Measurements from ENCODE around the gene TCF7L1. TPM values are rescaled to one million over a fixed set of nuclear protein-coding genes. Genes with fewer than 3 reads are reported as not detected.

TCF7L1 gene
- total and polyA plus RNA-seq, 9 donors, result 5.1 to 53.1 (median 41.3) TPM

DNA sequence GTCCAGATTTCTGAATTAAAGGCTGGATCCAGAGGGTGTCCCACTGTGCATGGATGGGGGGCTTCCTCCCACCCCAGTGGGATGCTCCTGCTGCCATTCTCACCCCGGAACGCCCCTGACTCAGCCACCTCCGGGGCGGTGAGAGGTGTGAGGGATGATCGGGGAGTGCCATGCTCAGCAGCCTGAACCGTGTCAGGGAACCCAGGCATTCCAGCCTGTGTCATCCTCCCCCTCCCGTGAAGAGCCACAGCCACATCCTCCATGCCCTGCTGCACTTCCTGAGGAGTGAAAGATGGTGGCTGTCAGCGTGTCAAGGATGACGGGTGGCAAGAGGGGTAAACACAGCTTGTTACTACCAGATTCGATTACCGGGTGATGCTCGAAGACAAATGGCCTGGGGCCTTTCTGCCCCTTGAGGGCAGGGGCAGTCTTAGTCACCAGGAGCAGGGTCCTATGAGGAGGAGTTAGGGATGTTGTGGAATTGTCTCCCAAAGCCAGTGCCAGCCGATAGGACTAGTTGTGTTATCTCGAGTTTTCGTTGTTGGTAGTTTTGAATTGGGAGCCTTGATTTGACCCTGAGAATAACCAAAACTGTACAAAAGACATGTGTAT, 80.8 kb downstream of the TCF7L1 start:
- Histone ChIP-seq H3K9me3 (replicated peaks; ENCODE audit: control insufficient read depth, low read depth, low read length) (no peaks in the 10 kb centered on the region), H3K27ac (ENCODE audit: low read length) (peak overlapping the region; percentile 81), H3K4me3 (ENCODE audit: low read length) (no peak overlapping the region), H3K36me3 (ENCODE audit: control insufficient read depth, insufficient read depth, low read length) (no peaks in the 10 kb centered on the region), H3K4me1 (ENCODE audit: control insufficient read depth, insufficient read depth, low read length) (peaks cover 61% of the 10 kb centered on the region), H3K27me3 (ENCODE audit: control insufficient read depth, insufficient read depth, low read length) (no peaks in the 10 kb centered on the region)
- 49% methylated on average over 5 of the region's 15 CpGs for WGBS (ENCODE audit: insufficient coverage)
- DNase-seq, result no peak

DNA sequence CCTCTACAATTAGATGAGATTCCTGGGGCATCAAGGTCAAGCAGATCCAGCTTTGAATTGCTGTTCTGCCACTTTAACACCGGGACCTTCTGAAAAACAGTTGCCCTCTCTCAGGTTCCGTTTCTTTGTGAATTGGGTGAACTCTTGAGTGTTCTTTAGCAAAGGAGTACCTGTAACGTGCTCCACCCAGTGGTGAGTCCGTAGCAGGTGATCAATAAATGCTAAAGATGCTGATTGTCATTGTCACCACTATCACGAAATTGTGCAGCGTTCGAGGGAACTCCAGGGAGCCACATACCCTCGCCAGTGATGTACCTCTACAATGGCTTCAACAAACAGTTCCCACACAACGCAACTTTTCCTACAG, 81.9 kb downstream of the TCF7L1 start:
- H3K4me1 ChIP-seq (ENCODE audit: control insufficient read depth, insufficient read depth, low read length), result peaks cover 59% of the 10 kb centered on the region
- DNase-seq, result no peak
- H3K4me3 ChIP-seq (ENCODE audit: low read length), result no peak overlapping the region
- H3K27ac ChIP-seq (ENCODE audit: low read length), result peak overlapping the region; percentile 74
- H3K36me3 ChIP-seq (ENCODE audit: control insufficient read depth, insufficient read depth, low read length), result no peaks in the 10 kb centered on the region
- no peaks in the 10 kb centered on the region for H3K9me3 ChIP-seq (replicated peaks; ENCODE audit: control insufficient read depth, low read depth, low read length)
- no peaks in the 10 kb centered on the region for H3K27me3 ChIP-seq (ENCODE audit: control insufficient read depth, insufficient read depth, low read length)
- 20% methylated on average over 5 of the region's 9 CpGs for WGBS (ENCODE audit: insufficient coverage)

DNA sequence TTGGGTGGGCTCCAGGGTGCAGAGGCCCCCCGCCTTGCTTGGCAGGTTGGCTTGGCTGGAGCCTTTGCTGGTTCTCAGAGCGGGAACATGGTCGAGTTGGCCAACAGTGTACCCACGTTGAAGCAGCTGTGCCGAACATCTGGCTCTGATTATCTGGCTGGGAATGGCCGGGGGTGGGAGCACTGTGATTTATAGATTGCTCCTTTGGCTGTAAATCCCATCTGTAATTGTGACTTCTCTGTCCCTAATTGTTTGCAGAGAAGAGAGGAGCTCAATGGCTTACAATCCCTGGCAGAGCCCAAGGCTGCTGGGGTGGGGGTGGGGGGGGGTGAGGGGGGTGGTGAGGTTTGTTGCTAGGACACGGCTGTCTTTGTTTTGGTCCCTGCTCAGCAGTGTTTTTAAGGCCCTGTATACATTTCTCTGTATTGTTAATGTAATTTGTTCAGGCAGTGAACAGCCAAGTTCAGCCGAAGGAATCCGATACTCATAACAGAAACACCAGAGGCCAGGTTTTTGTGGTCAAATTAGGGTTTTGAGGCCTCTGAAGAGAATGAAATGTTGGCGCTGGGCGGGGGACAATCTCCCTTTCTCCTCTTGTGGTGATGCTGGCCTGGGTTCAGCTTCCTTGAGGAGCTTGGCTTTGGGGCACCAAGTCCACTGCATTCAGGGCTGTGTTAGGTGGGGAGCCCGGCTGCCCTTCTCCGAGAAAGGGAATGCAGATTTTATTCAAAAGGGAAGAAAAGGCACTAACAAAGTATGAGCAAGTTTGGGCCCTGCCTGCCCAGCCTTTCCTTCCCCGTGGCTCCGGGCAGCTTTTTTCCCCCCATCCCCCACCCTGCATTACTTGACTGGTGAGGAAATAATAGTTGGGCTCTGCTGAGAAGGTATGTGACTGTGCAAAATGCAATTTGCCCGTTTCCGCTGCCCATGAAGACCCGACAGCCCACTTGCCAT, 82.5 kb downstream of the TCF7L1 start:
- peak overlapping the region; percentile 96 for H3K27ac ChIP-seq (ENCODE audit: low read length)
- no peaks in the 10 kb centered on the region for H3K27me3 ChIP-seq (ENCODE audit: control insufficient read depth, insufficient read depth, low read length)
- no peaks in the 10 kb centered on the region for H3K9me3 ChIP-seq (replicated peaks; ENCODE audit: control insufficient read depth, low read depth, low read length)
- 10% methylated on average over 4 of the region's 18 CpGs for WGBS (ENCODE audit: insufficient coverage)
- H3K4me3 ChIP-seq (ENCODE audit: low read length), result peak overlapping the region; percentile 0
- peak; percentile 95 for DNase-seq
- H3K4me1 ChIP-seq (ENCODE audit: control insufficient read depth, insufficient read depth, low read length), result peaks cover 59% of the 10 kb centered on the region
- no peaks in the 10 kb centered on the region for H3K36me3 ChIP-seq (ENCODE audit: control insufficient read depth, insufficient read depth, low read length)

DNA sequence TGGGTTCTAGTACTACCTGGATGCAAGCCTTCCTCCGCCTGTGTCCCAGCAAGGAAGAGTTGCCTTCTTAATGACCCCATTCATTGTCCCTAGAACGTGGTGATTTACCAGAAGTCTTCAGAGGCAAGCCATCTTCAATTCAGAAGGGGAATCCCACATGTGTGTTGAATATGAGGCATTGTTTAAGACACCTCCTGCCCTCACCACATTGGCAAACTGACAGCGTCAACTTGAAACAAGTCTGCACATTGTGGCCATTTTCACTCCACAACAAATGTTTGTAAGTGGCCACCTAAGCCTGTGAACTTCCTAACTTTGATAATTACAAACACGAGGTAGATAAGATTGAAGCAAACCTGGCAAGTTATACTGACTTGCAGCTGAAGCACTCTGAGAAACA, 83.7 kb downstream of the TCF7L1 start:
- no peaks in the 10 kb centered on the region for H3K9me3 ChIP-seq (replicated peaks; ENCODE audit: control insufficient read depth, low read depth, low read length)
- no peaks in the 10 kb centered on the region for H3K27me3 ChIP-seq (ENCODE audit: control insufficient read depth, insufficient read depth, low read length)
- H3K27ac ChIP-seq (ENCODE audit: low read length), result peak overlapping the region; percentile 96
- 60% methylated on average over 1 of the region's 4 CpGs for WGBS (ENCODE audit: insufficient coverage)
- no peak overlapping the region for H3K4me3 ChIP-seq (ENCODE audit: low read length)
- H3K36me3 ChIP-seq (ENCODE audit: control insufficient read depth, insufficient read depth, low read length), result no peaks in the 10 kb centered on the region
- peak; percentile 35 for DNase-seq
- peaks cover 61% of the 10 kb centered on the region for H3K4me1 ChIP-seq (ENCODE audit: control insufficient read depth, insufficient read depth, low read length)

DNA sequence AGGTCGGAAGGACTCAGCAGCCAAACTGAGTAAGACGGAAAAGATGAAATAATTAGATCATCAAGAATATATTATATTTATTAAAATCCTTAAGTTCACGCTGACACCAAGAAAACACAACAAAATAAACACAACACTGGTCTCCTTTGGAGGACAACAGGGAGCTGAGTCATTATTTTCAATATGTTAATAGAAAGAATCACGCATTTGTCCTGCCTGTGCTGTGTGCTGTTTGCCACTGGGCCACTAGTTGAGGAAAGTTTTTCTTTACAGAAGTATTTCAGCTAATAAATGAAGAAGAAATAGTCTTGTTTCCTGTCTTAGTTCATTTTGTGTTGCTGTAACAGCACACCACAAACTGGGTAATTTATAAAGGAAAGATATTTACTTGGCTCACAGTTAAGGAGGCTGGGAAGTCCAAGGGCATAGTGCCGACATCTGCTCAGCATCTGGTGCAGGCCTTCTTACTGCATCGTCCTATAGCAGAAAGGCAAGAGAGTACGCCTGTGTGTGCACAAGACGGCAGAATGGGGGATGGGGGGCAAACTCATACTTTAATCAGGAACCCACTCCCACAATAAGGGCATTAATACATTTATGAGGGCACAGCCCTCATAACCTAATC, 88.0 kb downstream of the TCF7L1 start:
- H3K9me3 ChIP-seq (replicated peaks; ENCODE audit: control insufficient read depth, low read depth, low read length), result no peaks in the 10 kb centered on the region
- WGBS (ENCODE audit: insufficient coverage), result no CpG with 5 or more reads among the region's 8 CpGs
- peak overlapping the region; percentile 10 for H3K27ac ChIP-seq (ENCODE audit: low read length)
- DNase-seq, result peak; percentile 96
- no peak overlapping the region for H3K4me3 ChIP-seq (ENCODE audit: low read length)
- peaks cover 25% of the 10 kb centered on the region for H3K4me1 ChIP-seq (ENCODE audit: control insufficient read depth, insufficient read depth, low read length)
- H3K36me3 ChIP-seq (ENCODE audit: control insufficient read depth, insufficient read depth, low read length), result no peaks in the 10 kb centered on the region
- H3K27me3 ChIP-seq (ENCODE audit: control insufficient read depth, insufficient read depth, low read length), result no peaks in the 10 kb centered on the region

DNA sequence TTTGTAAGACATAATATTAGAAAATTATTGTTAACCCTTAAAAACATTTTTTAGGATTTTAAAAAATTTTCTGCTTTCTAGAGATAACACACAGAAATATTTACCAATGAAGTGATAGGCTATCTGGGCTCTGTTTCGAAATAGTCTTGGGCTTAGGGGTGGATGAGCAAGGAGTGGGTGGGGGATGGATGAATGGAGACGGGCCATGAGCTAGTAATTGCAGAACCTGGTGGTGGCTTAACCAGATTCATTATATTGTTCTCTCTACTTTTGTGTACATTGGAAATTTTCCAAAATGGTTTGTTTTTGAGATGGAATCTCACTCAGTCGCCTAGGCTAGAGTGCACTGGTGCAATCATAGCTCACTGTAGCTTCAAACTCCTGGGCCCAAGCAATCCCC, 89.6 kb downstream of the TCF7L1 start:
- Histone ChIP-seq H3K36me3 (ENCODE audit: control insufficient read depth, insufficient read depth, low read length) (no peaks in the 10 kb centered on the region), H3K4me1 (ENCODE audit: control insufficient read depth, insufficient read depth, low read length) (peaks cover 13% of the 10 kb centered on the region), H3K9me3 (replicated peaks; ENCODE audit: control insufficient read depth, low read depth, low read length) (no peaks in the 10 kb centered on the region), H3K4me3 (ENCODE audit: low read length) (no peak overlapping the region), H3K27me3 (ENCODE audit: control insufficient read depth, insufficient read depth, low read length) (no peaks in the 10 kb centered on the region), H3K27ac (ENCODE audit: low read length) (no peak overlapping the region)
- no peak for DNase-seq
- 80% methylated on average over 2 of the region's 3 CpGs for WGBS (ENCODE audit: insufficient coverage)

DNA sequence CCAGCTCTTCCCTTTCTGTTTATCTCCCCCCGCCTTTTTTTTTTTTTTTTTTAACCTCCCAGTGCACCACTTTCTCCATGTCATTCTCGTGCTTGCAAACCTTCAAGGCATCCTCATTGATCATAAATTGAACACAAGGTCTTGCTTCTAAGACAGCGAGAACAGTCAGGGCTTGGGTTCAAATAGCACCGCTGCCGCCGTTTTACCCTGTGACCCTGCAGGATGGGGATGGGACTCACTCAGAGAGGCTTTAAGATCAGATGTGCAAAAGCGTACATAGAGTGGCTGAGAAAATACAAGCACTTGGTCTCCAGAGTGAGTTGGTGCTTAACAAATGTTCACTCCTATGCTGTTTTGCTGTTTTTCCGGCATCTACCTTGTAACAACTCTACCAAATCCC, 93.6 kb downstream of the TCF7L1 start:
- WGBS (ENCODE audit: insufficient coverage), result 92% methylated on average over 6 of the region's 8 CpGs
- Histone ChIP-seq H3K4me3 (ENCODE audit: low read length) (no peak overlapping the region), H3K4me1 (ENCODE audit: control insufficient read depth, insufficient read depth, low read length) (peaks cover 17% of the 10 kb centered on the region), H3K27ac (ENCODE audit: low read length) (no peak overlapping the region), H3K27me3 (ENCODE audit: control insufficient read depth, insufficient read depth, low read length) (no peaks in the 10 kb centered on the region), H3K36me3 (ENCODE audit: control insufficient read depth, insufficient read depth, low read length) (no peaks in the 10 kb centered on the region), H3K9me3 (replicated peaks; ENCODE audit: control insufficient read depth, low read depth, low read length) (no peaks in the 10 kb centered on the region)
- no peak for DNase-seq

DNA sequence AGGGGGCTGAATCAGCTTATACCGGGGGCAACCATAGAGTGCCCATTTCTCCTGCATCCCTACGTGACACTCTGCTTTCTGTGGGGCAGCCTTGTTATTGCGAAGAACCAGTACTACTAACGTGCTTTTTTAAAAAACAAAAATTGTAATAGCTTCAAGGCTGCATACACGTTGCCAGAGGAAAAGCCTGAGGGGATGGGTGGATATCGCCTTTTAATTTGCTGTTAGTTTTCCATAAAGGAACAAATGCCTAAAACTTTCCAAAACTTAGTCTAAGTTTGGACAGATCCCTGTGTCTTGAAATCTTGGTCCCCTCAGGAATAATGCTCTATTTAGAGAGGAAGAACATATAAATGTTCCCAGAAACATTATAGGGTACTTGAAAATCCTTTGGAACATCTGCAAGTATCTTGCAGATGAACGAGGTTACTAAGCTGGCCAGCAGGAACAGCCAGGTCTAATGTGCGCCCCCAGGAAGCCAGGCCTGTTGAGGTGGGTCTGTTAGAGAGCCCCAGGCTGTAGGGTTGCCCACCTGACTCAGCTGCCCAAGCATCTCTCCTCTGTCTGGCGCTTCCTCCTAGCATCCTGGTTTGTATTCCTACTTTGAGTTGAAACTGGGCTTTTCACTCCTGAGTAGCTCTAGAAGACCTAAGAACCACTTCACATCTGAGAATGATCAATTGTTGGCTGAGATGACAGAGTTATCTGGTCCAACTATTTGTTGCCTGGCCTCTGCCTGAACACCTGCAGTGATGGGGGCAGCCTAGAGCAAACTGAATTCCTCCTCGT, 97.7 kb downstream of the TCF7L1 start:
- H3K27ac ChIP-seq (ENCODE audit: low read length), result peak overlapping the region; percentile 77

DNA sequence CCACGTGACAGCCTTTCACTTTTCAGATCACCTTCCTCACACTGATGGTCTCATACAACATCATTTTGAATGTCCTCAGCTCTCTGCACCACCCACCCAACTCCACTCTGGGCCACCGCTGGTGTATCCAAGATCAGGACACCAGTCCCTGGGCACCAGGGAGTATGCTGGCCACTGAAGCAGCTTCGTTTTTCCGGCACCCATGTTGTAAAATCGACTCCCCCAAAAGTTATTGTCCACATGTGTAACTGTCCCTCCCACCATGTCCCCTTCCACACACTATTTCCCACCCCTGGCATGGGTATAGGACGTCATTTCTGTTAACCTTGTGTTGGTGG, 98.2 kb downstream of the TCF7L1 start:
- peaks cover 25% of the 10 kb centered on the region for H3K4me1 ChIP-seq (ENCODE audit: control insufficient read depth, insufficient read depth, low read length)
- H3K9me3 ChIP-seq (replicated peaks; ENCODE audit: control insufficient read depth, low read depth, low read length), result no peaks in the 10 kb centered on the region
- no peak overlapping the region for H3K4me3 ChIP-seq (ENCODE audit: low read length)
- H3K27ac ChIP-seq (ENCODE audit: low read length), result peak overlapping the region; percentile 77
- DNase-seq, result no peak
- 42% methylated on average over 4 of the region's 6 CpGs for WGBS (ENCODE audit: insufficient coverage)
- H3K36me3 ChIP-seq (ENCODE audit: control insufficient read depth, insufficient read depth, low read length), result peaks cover 5% of the 10 kb centered on the region
- no peaks in the 10 kb centered on the region for H3K27me3 ChIP-seq (ENCODE audit: control insufficient read depth, insufficient read depth, low read length)

More for the DNA sequence above, 97.7 kb downstream of the TCF7L1 start:
- WGBS (ENCODE audit: insufficient coverage), result 22% methylated on average over 4 of the region's 10 CpGs
- Histone ChIP-seq H3K4me3 (ENCODE audit: low read length) (no peak overlapping the region), H3K27me3 (ENCODE audit: control insufficient read depth, insufficient read depth, low read length) (no peaks in the 10 kb centered on the region), H3K4me1 (ENCODE audit: control insufficient read depth, insufficient read depth, low read length) (peaks cover 23% of the 10 kb centered on the region), H3K9me3 (replicated peaks; ENCODE audit: control insufficient read depth, low read depth, low read length) (no peaks in the 10 kb centered on the region), H3K36me3 (ENCODE audit: control insufficient read depth, insufficient read depth, low read length) (peaks cover 5% of the 10 kb centered on the region)
- peak; percentile 98 for DNase-seq

Measured in muscle of leg (tissue), 11 donors.